B cell (primary cell): ENCODE data around the gene MAPK4. TPM values are rescaled to one million over a fixed set of nuclear protein-coding genes. Genes with fewer than 3 reads are reported as not detected.

Source experiments
- ATAC-seq: fragments of 200-7000 bp; cut with Tn5 transposase; one replicate; pipeline ENCODE4 v1.10.0; 2021; ENCODE audit warnings: low read depth, mild to moderate bottlenecking, moderate number of reproducible peaks, moderate library complexity
- CTCF ChIA-PET: fragments of 350-600 bp; sonication (Branson Sonifier 250); formaldehyde crosslinking; loops from one replicate; lab custom pipeline; 2021; ENCODE audit warnings: antibody characterized with exemption, inconsistent platforms; lab: Charles Lee
- POLR2A ChIA-PET: fragments of 350-600 bp; sonication (Branson Sonifier 250); formaldehyde crosslinking; loops from one replicate; lab custom pipeline; 2021; ENCODE audit warnings: antibody characterized with exemption; lab: Charles Lee
- DNase-seq: peaks from one replicate; pipeline ENCODE4 v3.0.0; 2013
- H2AFZ ChIP-seq: 2 replicates; pipeline ENCODE4 v1.6.1; 2012; ENCODE audit warnings: mild to moderate bottlenecking, low read depth, low read length; ENCODE audit not compliant: insufficient read depth, poor library complexity, severe bottlenecking
- H3K27ac ChIP-seq, 2 donors: 1 replicate in 1 of 2; 2 replicates in 1 of 2; pipeline ENCODE4 v1.5.1; 2012 to 2013; ENCODE audit warnings: low read length in 2 of 2, mild to moderate bottlenecking in 2 of 2, moderate library complexity in 1 of 2
- H3K27me3 ChIP-seq, 4 experiments: fragments of 200-600 bp in 1 of 4; sonication (generic) in 1 of 4; replicated peaks in 1 of 4; 1 replicate in 2 of 4; 2 replicates in 2 of 4; pipeline versions ENCODE4 v1.6.1 to v1.7.0; 2013 to 2016; ENCODE audit warnings: low read length in 3 of 4, mild to moderate bottlenecking in 2 of 4, mixed read lengths in 1 of 4, moderate library complexity in 1 of 4; ENCODE audit not compliant: insufficient read depth in 4 of 4, control insufficient read depth in 3 of 4; ENCODE audit errors: control extremely low read depth in 1 of 4
- H3K36me3 ChIP-seq, 2 experiments: replicated peaks in 1 of 2; 1 replicate in 1 of 2; 2 replicates in 1 of 2; pipeline versions ENCODE4 v1.6.1 to v1.7.1; 2013; ENCODE audit warnings: low read length in 1 of 2; ENCODE audit not compliant: insufficient read depth in 2 of 2, control insufficient read depth in 1 of 2; ENCODE audit errors: control extremely low read depth in 1 of 2, extremely low read depth in 1 of 2
- H3K4me1 ChIP-seq, 2 donors: fragments of 200-600 bp in 1 of 2; sonication (generic) in 1 of 2; 1 replicate in 1 of 2; 2 replicates in 1 of 2; pipeline versions ENCODE4 v1.5.1 to v1.6.1; 2013 to 2017; ENCODE audit warnings: low read length in 2 of 2; ENCODE audit not compliant: control insufficient read depth in 2 of 2, insufficient read depth in 2 of 2
- H3K4me2 ChIP-seq: replicated peaks from 2 replicates; pipeline ENCODE3; 2012; ENCODE audit warnings: mild to moderate bottlenecking, low read depth, low read length; ENCODE audit not compliant: poor library complexity, severe bottlenecking
- H3K4me3 ChIP-seq, 5 experiments: fragments of 200-600 bp in 1 of 5; sonication (generic) in 1 of 5; 1 replicate in 3 of 5; 2 replicates in 2 of 5; pipeline versions ENCODE4 v1.5.1 to v1.7.0; 2011 to 2016; ENCODE audit warnings: low read length in 4 of 5, mild to moderate bottlenecking in 4 of 5, low read depth in 2 of 5, control low read depth in 1 of 5, moderate library complexity in 1 of 5; ENCODE audit not compliant: insufficient read depth in 1 of 5; ENCODE audit errors: control extremely low read depth in 1 of 5, extremely low read depth in 1 of 5
- H3K79me2 ChIP-seq: fragments of 200-600 bp; sonication (generic); one replicate; pipeline ENCODE4 v1.6.0; 2016; ENCODE audit warnings: low read length; ENCODE audit not compliant: control insufficient read depth, insufficient read depth
- H3K9ac ChIP-seq: fragments of 200-600 bp; sonication (generic); 2 replicates; pipeline ENCODE4 v1.6.1; 2017; ENCODE audit warnings: mild to moderate bottlenecking, low read length, moderate library complexity
- H3K9me3 ChIP-seq, 3 donors: one replicate each; pipeline versions ENCODE4 v1.6.1 to v1.7.1; 2013; ENCODE audit warnings: low read length in 2 of 3; ENCODE audit not compliant: control insufficient read depth in 2 of 3, insufficient read depth in 1 of 3; ENCODE audit errors: control extremely low read depth in 1 of 3
- H4K20me1 ChIP-seq: 2 replicates; pipeline ENCODE4 v1.6.0; 2012; ENCODE audit warnings: mild to moderate bottlenecking, low read length; ENCODE audit not compliant: insufficient read depth, control insufficient read depth, poor library complexity, severe bottlenecking
- H3K27ac Mint-ChIP-seq: one replicate; pipeline ENCODE4 v1.8.0; 2021; ENCODE audit warnings: mixed read lengths
- H3K27me3 Mint-ChIP-seq: one replicate; pipeline ENCODE4 v1.8.0; 2021; ENCODE audit warnings: mixed read lengths
- H3K4me1 Mint-ChIP-seq: one replicate; pipeline ENCODE4 v1.8.0; 2021; ENCODE audit warnings: mixed read lengths
- H3K4me3 Mint-ChIP-seq: one replicate; pipeline ENCODE4 v1.8.0; 2021; ENCODE audit warnings: mixed read lengths
- H3K9me3 Mint-ChIP-seq: one replicate; pipeline ENCODE4 v1.8.0; 2022; ENCODE audit warnings: mixed read lengths; ENCODE audit not compliant: insufficient read depth
- CTCF ChIP-seq: fragments of 200-600 bp; IDR thresholded peaks from one replicate; pipeline ENCODE4 v1.8.0; 2022; ENCODE audit warnings: antibody characterized with exemption, mild to moderate bottlenecking
- EZH2 ChIP-seq: IDR thresholded peaks from 2 replicates; pipeline ENCODE4 v1.6.1; 2012; ENCODE audit warnings: borderline replicate concordance, low read depth, mild to moderate bottlenecking, moderate library complexity, low read length; ENCODE audit not compliant: insufficient read depth, poor library complexity, severe bottlenecking
- WGBS: methylation state at CpG from one replicate; pipeline ENCODE4 v1.1.5; 2013; ENCODE audit warnings: missing lambda C conversion rate; ENCODE audit not compliant: insufficient coverage; 5-methylcytosine and 5-hydroxymethylcytosine counted together
- intact Hi-C: fragments of 100-400 bp; cut with micrococcal nuclease; formaldehyde crosslinking; loops from one replicate; pipeline ENCODE4 v1.10.0; 2022
- polyA plus RNA-seq: library from polyadenylated mRNA; depleted of rRNA; stranded (reverse); fragments of >200 nt; gene quantifications from 2 replicates; pipeline ENCODE4 v1.2.3, GENCODE V29; 2012
- total RNA-seq, 2 donors: library from RNA; stranded (reverse); fragments of 120-200 nt in 1 of 2; gene quantifications; 1 replicate in 1 of 2; 2 replicates in 1 of 2; pipeline versions ENCODE4 v1.2.3 to v1.2.4, GENCODE V29; 2013 to 2022

The MAPK4 gene
- total and polyA plus RNA-seq, 2 donors (not counting 1 experiment from before 2014, with no cell fraction given) = not detected

GRCh38 chr18:50674307-50674980 is 114.6 kb downstream of the MAPK4 start:
- Histone ChIP-seq H3K4me1 (no peaks in the 10 kb centered on the region), H3K4me3 (no peak overlapping the region), H3K27ac (no peak overlapping the region), H3K9ac (no peak overlapping the region), H4K20me1 (no peaks in the 10 kb centered on the region), H2AFZ (no peak overlapping the region), H3K4me2 (no peak overlapping the region), H3K36me3 (no peaks in the 10 kb centered on the region), H3K79me2 (no peaks in the 10 kb centered on the region), H3K9me3 (no peaks in the 10 kb centered on the region), H3K27me3 (no peaks in the 10 kb centered on the region)
- POLR2A ChIA-PET = no interaction called here
- no peak for DNase-seq
- no peak overlapping the region for H3K4me3 Mint-ChIP-seq
- intact Hi-C loops = no loop called here
- H3K27ac Mint-ChIP-seq = no peak overlapping the region
- peaks cover 6% of the 10 kb centered on the region for H3K27me3 Mint-ChIP-seq
- TF ChIP-seq CTCF = no peak
- no peak for TF ChIP-seq EZH2
- H3K9me3 Mint-ChIP-seq = no peaks in the 10 kb centered on the region
- 78% methylated on average over 7 of the region's 10 CpGs for WGBS
- no peaks in the 10 kb centered on the region for H3K4me1 Mint-ChIP-seq
- ATAC-seq = no peak
- CTCF ChIA-PET = no interaction called here

DNA sequence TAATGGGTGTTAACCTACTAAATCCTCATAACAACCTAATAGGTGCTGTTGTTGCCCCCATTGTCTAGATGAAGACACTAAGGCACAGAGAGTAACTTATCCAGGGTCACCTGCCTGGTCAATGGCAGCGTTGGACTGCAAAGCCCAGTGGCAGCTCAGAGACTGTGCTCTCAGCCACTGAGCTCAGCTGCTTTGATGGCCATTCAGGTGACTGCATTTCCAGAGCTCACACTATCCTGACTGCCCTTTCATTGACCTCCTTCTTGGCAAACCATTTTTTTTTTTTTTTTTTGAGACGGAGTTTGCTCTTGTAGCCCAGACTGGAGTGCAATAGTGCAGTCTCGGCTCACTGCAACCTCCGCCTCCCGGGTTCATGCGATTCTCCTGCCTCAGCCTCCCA is 115.2 kb downstream of the MAPK4 start:
- no peak overlapping the region for H3K4me3 Mint-ChIP-seq
- Histone ChIP-seq H3K79me2 (no peaks in the 10 kb centered on the region), H3K9me3 (no peaks in the 10 kb centered on the region), H3K27me3 (no peaks in the 10 kb centered on the region), H3K4me3 (no peak overlapping the region), H2AFZ (no peak overlapping the region), H3K4me2 (no peak overlapping the region), H4K20me1 (no peaks in the 10 kb centered on the region), H3K36me3 (no peaks in the 10 kb centered on the region), H3K9ac (no peak overlapping the region), H3K4me1 (no peaks in the 10 kb centered on the region), H3K27ac (no peak overlapping the region)
- ATAC-seq = no peak
- H3K9me3 Mint-ChIP-seq = no peaks in the 10 kb centered on the region
- WGBS = 100% methylated on average over 5 of the region's 6 CpGs
- DNase-seq = no peak
- no peak overlapping the region for H3K27ac Mint-ChIP-seq
- ChIA-PET CTCF (no interaction called here), POLR2A (no interaction called here)
- TF ChIP-seq EZH2 (no peak), CTCF (no peak)
- H3K27me3 Mint-ChIP-seq = peaks cover 3% of the 10 kb centered on the region
- intact Hi-C loops = no loop called here
- no peaks in the 10 kb centered on the region for H3K4me1 Mint-ChIP-seq
